Endothelial cell of umbilical vein (primary cell): ENCODE measurements around the gene KRTAP19-4. TPM values are rescaled to one million over a fixed set of nuclear protein-coding genes. Genes with fewer than 3 reads are reported as not detected.

ENCODE experiments used
- BruUV-seq: library from RNA; stranded (reverse); fragments of 400-500 nt; replicated peaks from 2 replicates; lab custom pipeline; 2021; lab: Mats Ljungman, UMichigan
- CTCF ChIA-PET: fragments of 300-600, 350-600 bp; sonication (Branson Sonifier 250); formaldehyde crosslinking; loops from one replicate; lab custom pipeline; 2021; ENCODE audit warnings: antibody characterized with exemption, inconsistent platforms; lab: Charles Lee
- POLR2A ChIA-PET: fragments of 300-600, 350-600 bp; sonication (Branson Sonifier 250); formaldehyde crosslinking; loops from one replicate; lab custom pipeline; 2021; ENCODE audit warnings: antibody characterized with exemption, inconsistent platforms; lab: Charles Lee
- DNase-seq: peaks from one replicate; pipeline ENCODE4 v3.0.0-alpha.2; 2011; ENCODE audit warnings: low read depth, low spot score
- FAIRE-seq: peaks from 2 replicates; lab custom pipeline; 2011; peaks lifted over from hg19 to GRCh38; lab: Jason Lieb, UNC
- H2AFZ ChIP-seq: 2 replicates; pipeline ENCODE4 v1.6.0; 2012; ENCODE audit warnings: low read depth, low read length, control low read depth, inconsistent platforms
- H3K27ac ChIP-seq: 2 replicates; pipeline ENCODE4 v1.5.1; 2011; ENCODE audit warnings: low read depth, mild to moderate bottlenecking, control low read depth, low read length, moderate library complexity; ENCODE audit not compliant: insufficient read depth
- H3K27me3 ChIP-seq, 2 experiments: 2 replicates each; pipeline versions ENCODE4 v1.6.0 to v1.6.1; 2011; ENCODE audit warnings: low read length in 2 of 2, mixed read lengths in 1 of 2; ENCODE audit not compliant: control insufficient read depth in 2 of 2, insufficient read depth in 2 of 2
- H3K36me3 ChIP-seq, 2 experiments: 2 replicates in 1 of 2; 3 replicates in 1 of 2; pipeline ENCODE4 v1.5.1; 2011; ENCODE audit warnings: low read length in 2 of 2, mild to moderate bottlenecking in 1 of 2, moderate library complexity in 1 of 2; ENCODE audit not compliant: control insufficient read depth in 2 of 2, insufficient read depth in 2 of 2; ENCODE audit errors: extremely low read depth in 1 of 2
- H3K4me1 ChIP-seq: 3 replicates; pipeline ENCODE4 v1.5.1; 2011; ENCODE audit warnings: mild to moderate bottlenecking, low read length; ENCODE audit not compliant: control insufficient read depth, insufficient read depth; ENCODE audit errors: extremely low read depth
- H3K4me2 ChIP-seq: 2 replicates; pipeline ENCODE4 v1.6.1; 2011; ENCODE audit warnings: low read length, control low read depth, mixed read lengths; ENCODE audit not compliant: insufficient read depth
- H3K4me3 ChIP-seq, 3 experiments: fragments of 200-600 bp in 1 of 3; sonication (generic), shearing (Covaris generic) in 1 of 3; replicated peaks in 1 of 3; 2 replicates each; pipeline ENCODE4 v1.5.1; 2011 to 2016; ENCODE audit warnings: control low read depth in 3 of 3, low read length in 3 of 3, mild to moderate bottlenecking in 2 of 3, inconsistent platforms in 1 of 3, low read depth in 1 of 3, moderate library complexity in 1 of 3; ENCODE audit not compliant: insufficient read depth in 1 of 3
- H3K79me2 ChIP-seq: 2 replicates; pipeline ENCODE4 v1.6.0; 2012; ENCODE audit warnings: low read length, inconsistent platforms; ENCODE audit not compliant: control insufficient read depth, insufficient read depth
- H3K9ac ChIP-seq: replicated peaks from 2 replicates; pipeline ENCODE3; 2011; ENCODE audit warnings: low read length, control low read depth; ENCODE audit not compliant: insufficient read depth; ENCODE audit errors: extremely low read depth
- H3K9me1 ChIP-seq: replicated peaks from 3 replicates; pipeline ENCODE4 v1.6.0; 2011; ENCODE audit warnings: mild to moderate bottlenecking, low read length; ENCODE audit not compliant: control insufficient read depth, insufficient read depth; ENCODE audit errors: extremely low read depth
- H3K9me3 ChIP-seq: replicated peaks from 2 replicates; pipeline ENCODE4 v1.5.1; 2012; ENCODE audit warnings: low read length, inconsistent platforms; ENCODE audit not compliant: control insufficient read depth, insufficient read depth
- H4K20me1 ChIP-seq: replicated peaks from 2 replicates; pipeline ENCODE3; 2011; ENCODE audit warnings: mild to moderate bottlenecking, low read length; ENCODE audit not compliant: control insufficient read depth, insufficient read depth; ENCODE audit errors: extremely low read depth
- EZH2 ChIP-seq: IDR thresholded peaks from 2 replicates; pipeline ENCODE4 v1.6.1; 2012; ENCODE audit warnings: borderline replicate concordance, low read depth, mild to moderate bottlenecking, moderate library complexity, low read length, inconsistent platforms; ENCODE audit not compliant: severe bottlenecking
- FOS ChIP-seq: IDR thresholded peaks from 2 replicates; pipeline ENCODE4 v1.6.1; 2011; ENCODE audit warnings: mild to moderate bottlenecking, low read length, moderate library complexity, borderline replicate concordance; ENCODE audit not compliant: insufficient read depth
- GATA2 ChIP-seq: IDR thresholded peaks from 2 replicates; pipeline ENCODE4 v1.7.0; 2011; ENCODE audit warnings: low read depth, mild to moderate bottlenecking, moderate library complexity, mixed read lengths, low read length; ENCODE audit not compliant: insufficient read length, insufficient read depth
- JUN ChIP-seq: IDR thresholded peaks from 2 replicates; pipeline ENCODE4 v1.6.1; 2011; ENCODE audit warnings: borderline replicate concordance, low read depth; ENCODE audit not compliant: insufficient read length, insufficient read depth
- MYC ChIP-seq: IDR thresholded peaks from one replicate; pipeline ENCODE4 v1.6.1; 2011; ENCODE audit warnings: mild to moderate bottlenecking, low read depth, low read length
- POLR2A ChIP-seq: IDR thresholded peaks from 2 replicates; pipeline ENCODE4 v1.6.1; 2012; ENCODE audit warnings: low read depth, mild to moderate bottlenecking, control low read depth, low read length
- POLR2AphosphoS5 ChIP-seq: IDR thresholded peaks from 2 replicates; pipeline ENCODE4 v1.6.1; 2012; ENCODE audit warnings: low read depth, mild to moderate bottlenecking, control low read depth, low read length, moderate library complexity; ENCODE audit not compliant: insufficient read depth
- dilution Hi-C: fragments of 300-500 bp; cut with MboI; formaldehyde crosslinking; loops from one replicate; pipeline ENCODE4 v1.15.0; 2019; ENCODE audit warnings: low sequenced_read_pairs; ENCODE audit not compliant: extremely low pct_ligation_motif_present
- intact Hi-C: fragments of 100-400 bp; cut with micrococcal nuclease; formaldehyde crosslinking; loops from one replicate; pipeline ENCODE4 v1.10.0; 2022
- polyA plus RNA-seq, 4 experiments: library from polyadenylated mRNA; depleted of rRNA in 3 of 4; stranded (reverse) in 3 of 4; unstranded in 1 of 4; fragments of >200 nt; gene quantifications; 2 replicates each; pipeline versions ENCODE4 v1.2.1 to v1.2.3, GENCODE V29; 2011 to 2012; ENCODE audit warnings: missing spikeins in 1 of 4
- total RNA-seq: library from RNA; stranded (reverse); gene quantifications from 2 replicates; pipeline ENCODE4 v1.2.3, GENCODE V29; 2021
- TF ChIP-seq, protein P1 (sequence below): IDR thresholded peaks from 2 replicates; pipeline ENCODE4 v1.6.1; 2011; ENCODE audit not compliant: insufficient read depth, insufficient read length
- TF ChIP-seq, protein P2 (sequence below), 2 donors: IDR thresholded peaks; 1 replicate in 1 of 2; 2 replicates in 1 of 2; pipeline ENCODE4 v1.5.1; 2011; ENCODE audit warnings: low read length in 2 of 2, mild to moderate bottlenecking in 2 of 2, moderate library complexity in 2 of 2, control low read depth in 1 of 2, inconsistent platforms in 1 of 2, low read depth in 1 of 2; ENCODE audit not compliant: insufficient read depth in 1 of 2; ENCODE audit errors: extremely low read depth in 1 of 2

The KRTAP19-4 gene
- total and polyA plus RNA-seq, 2 donors (not counting 3 experiments of a cell fraction or from before 2014, with no cell fraction given), result not detected

DNA sequence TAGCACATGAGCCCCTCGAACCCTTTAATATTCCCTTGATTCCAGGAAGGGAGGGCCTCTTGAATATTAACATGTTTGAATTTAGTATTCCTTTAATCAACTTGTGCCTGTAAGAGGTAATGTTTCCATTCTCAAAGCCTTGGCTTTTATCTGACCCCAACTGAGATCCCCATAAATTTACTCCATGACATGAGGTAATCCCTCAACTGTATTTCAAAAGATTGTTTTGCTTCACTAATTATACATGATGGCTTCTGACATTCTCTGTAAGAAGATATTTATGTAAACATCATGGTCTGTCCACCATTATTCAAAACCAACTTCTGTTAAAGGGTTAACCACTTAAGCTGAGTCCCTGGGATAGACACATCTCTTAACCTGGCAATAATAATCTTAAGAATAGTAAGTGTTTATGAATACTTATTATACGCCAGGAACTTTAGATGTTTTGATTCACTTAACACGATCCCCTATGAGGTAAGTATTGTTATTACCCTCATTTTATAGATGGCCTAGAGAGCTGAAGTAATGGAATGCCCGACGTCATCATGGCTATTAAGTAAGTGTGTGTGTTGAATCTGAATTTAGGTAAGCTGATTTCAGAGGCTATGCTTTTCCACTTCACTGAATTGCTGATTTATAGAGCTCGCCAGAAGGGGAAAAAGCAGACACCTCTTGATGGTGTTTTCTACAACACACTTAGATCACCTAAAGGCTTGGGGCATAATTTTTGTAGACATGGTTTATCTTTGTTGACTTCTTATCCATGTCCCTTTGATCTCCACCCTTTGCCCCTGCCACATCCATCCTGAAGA lies 27.9 kb downstream of the KRTAP19-4 start:
- ChIA-PET POLR2A (no interaction called here), CTCF (no interaction called here)
- Histone ChIP-seq H3K4me3 (no peak overlapping the region), H3K9me3 (peaks cover 6% of the 10 kb centered on the region), H3K4me2 (no peak overlapping the region), H3K27ac (no peak overlapping the region), H2AFZ (no peak overlapping the region), H3K4me1 (no peaks in the 10 kb centered on the region), H3K27me3 (no peaks in the 10 kb centered on the region), H3K9me1 (no peaks in the 10 kb centered on the region), H3K79me2 (no peaks in the 10 kb centered on the region), H3K9ac (no peak overlapping the region), H3K36me3 (no peaks in the 10 kb centered on the region), H4K20me1 (no peaks in the 10 kb centered on the region)
- FAIRE-seq (no peak), DNase-seq (no peak)
- intact Hi-C loops (no loop called here), dilution Hi-C loops (no loop called here)
- no TSS peak for BruUV-seq
- TF ChIP-seq FOS, result no peak
- TF ChIP-seq, protein P1, sequence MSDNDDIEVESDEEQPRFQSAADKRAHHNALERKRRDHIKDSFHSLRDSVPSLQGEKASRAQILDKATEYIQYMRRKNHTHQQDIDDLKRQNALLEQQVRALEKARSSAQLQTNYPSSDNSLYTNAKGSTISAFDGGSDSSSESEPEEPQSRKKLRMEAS, result no peak
- TF ChIP-seq MYC, result no peak
- TF ChIP-seq, protein P2, sequence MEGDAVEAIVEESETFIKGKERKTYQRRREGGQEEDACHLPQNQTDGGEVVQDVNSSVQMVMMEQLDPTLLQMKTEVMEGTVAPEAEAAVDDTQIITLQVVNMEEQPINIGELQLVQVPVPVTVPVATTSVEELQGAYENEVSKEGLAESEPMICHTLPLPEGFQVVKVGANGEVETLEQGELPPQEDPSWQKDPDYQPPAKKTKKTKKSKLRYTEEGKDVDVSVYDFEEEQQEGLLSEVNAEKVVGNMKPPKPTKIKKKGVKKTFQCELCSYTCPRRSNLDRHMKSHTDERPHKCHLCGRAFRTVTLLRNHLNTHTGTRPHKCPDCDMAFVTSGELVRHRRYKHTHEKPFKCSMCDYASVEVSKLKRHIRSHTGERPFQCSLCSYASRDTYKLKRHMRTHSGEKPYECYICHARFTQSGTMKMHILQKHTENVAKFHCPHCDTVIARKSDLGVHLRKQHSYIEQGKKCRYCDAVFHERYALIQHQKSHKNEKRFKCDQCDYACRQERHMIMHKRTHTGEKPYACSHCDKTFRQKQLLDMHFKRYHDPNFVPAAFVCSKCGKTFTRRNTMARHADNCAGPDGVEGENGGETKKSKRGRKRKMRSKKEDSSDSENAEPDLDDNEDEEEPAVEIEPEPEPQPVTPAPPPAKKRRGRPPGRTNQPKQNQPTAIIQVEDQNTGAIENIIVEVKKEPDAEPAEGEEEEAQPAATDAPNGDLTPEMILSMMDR (IDR thresholded peaks at IDR 0.05; ENCODE audit: extremely low read depth in 1 of 2, insufficient read depth in 1 of 2, low read depth in 1 of 2, low read length in 2 of 2), result no peak
- TF ChIP-seq EZH2, result no peak
- no peak for TF ChIP-seq GATA2
- TF ChIP-seq POLR2A, result no peak
- no peak for TF ChIP-seq POLR2AphosphoS5
- no peak for TF ChIP-seq JUN
